ENCODE measurements around the gene KIAA1191. TPM values are rescaled to one million over a fixed set of nuclear protein-coding genes. Genes with fewer than 3 reads are reported as not detected.

Gene KIAA1191
- total RNA-seq, 1 experiment from 2014 or later: 128 TPM

- no peak overlapping the region for H3K4me3 Mint-ChIP-seq
- peaks cover 0 to 4% of the 10 kb centered on the region in 2 experiments; a peak in 2 of 4 replicates for H3K4me1 Mint-ChIP-seq
- DNase-seq: no peak
- Histone ChIP-seq H3K18ac (ENCODE audit: insufficient read length, low read depth, low read length) (no peak overlapping the region), H3T11ph (ENCODE audit: low read length) (no peak overlapping the region), H3K56ac (ENCODE audit: insufficient read length, low read depth, low read length) (no peak overlapping the region), H3K9ac (ENCODE audit: extremely low read depth, insufficient read length, low read length) (no peak overlapping the region), H3K9me3 (ENCODE audit: control insufficient read depth, low read depth, low read length) (no peaks in the 10 kb centered on the region), H4K91ac (ENCODE audit: insufficient read length, low read depth, low read length) (no peak overlapping the region), H3K27ac (ENCODE audit: insufficient read length, low read depth, low read length) (no peak overlapping the region), H3K23ac (ENCODE audit: insufficient read length, low read depth, low read length) (no peak overlapping the region), H2BK12ac (ENCODE audit: insufficient read length, low read depth, low read length) (no peak overlapping the region), H4K8ac (replicated peaks; ENCODE audit: insufficient read length, low read depth, low read length) (no peak overlapping the region), H2AK5ac (ENCODE audit: insufficient read length, low read length) (no peak overlapping the region), H3K14ac (ENCODE audit: insufficient read depth, low read length) (no peak overlapping the region), H2BK120ac (ENCODE audit: low read depth, low read length, poor library complexity, severe bottlenecking) (no peak overlapping the region), H3K79me2 (ENCODE audit: insufficient read depth, low read length) (peaks cover 3% of the 10 kb centered on the region; the same call in 1 of the 2 replicates), H2AFZ (ENCODE audit: low read length) (no peak overlapping the region), H3K4ac (ENCODE audit: low read depth, low read length) (no peak overlapping the region), H2BK5ac (ENCODE audit: insufficient read length, low read length) (no peak overlapping the region), H2BK20ac (ENCODE audit: low read depth, low read length, poor library complexity, severe bottlenecking) (no peak overlapping the region), H3K79me1 (ENCODE audit: insufficient read depth, low read depth, low read length, poor library complexity, severe bottlenecking) (peaks cover 3% of the 10 kb centered on the region), H3K4me2 (ENCODE audit: insufficient read depth, insufficient read length, low read length) (no peak overlapping the region), H2BK15ac (ENCODE audit: low read depth, low read length) (no peak overlapping the region), H3K4me1 (ENCODE audit: insufficient read depth, low read length) (no peaks in the 10 kb centered on the region), H3K23me2 (ENCODE audit: insufficient read length, low read depth, low read length, poor library complexity, severe bottlenecking) (no peaks in the 10 kb centered on the region), H3K27me3 (ENCODE audit: insufficient read depth, low read length) (no peaks in the 10 kb centered on the region), H4K20me1 (ENCODE audit: control insufficient read depth, insufficient read depth, insufficient read length) (no peaks in the 10 kb centered on the region), H4K5ac (ENCODE audit: insufficient read length, low read depth, low read length) (no peak overlapping the region)
- no CpG with 5 or more reads among the region's 4 CpGs for WGBS (ENCODE audit: extremely low coverage, insufficient read length, low lambda C conversion rate)
- no peaks in the 10 kb centered on the region for H3K27me3 Mint-ChIP-seq (ENCODE audit: low read depth)
- H3K27ac Mint-ChIP-seq: no peak overlapping the region
- TF ChIP-seq CTCF (conservative IDR thresholded peaks at IDR 0.05): no peak
- H3K36me3 Mint-ChIP-seq (ENCODE audit: insufficient read depth in 1 of 3, low read depth in 3 of 3): peaks cover 39 to 99% (median 85%) of the 10 kb centered on the region in 3 experiments
- no peaks in the 10 kb centered on the region for H3K9me3 Mint-ChIP-seq
Observed at GRCh38 chr5:176353533-176353932, 8.0 kb downstream of the KIAA1191 start.

Measured in H9 (cell line).